ENCODE data around the gene TAF11L2. TPM values are rescaled to one million over a fixed set of nuclear protein-coding genes. Genes with fewer than 3 reads are reported as not detected.
"Not testable (repeated sequence)": the region's sequence is repeated elsewhere in the genome, so short reads cannot be mapped to it uniquely, and the experiment has no call there.

The TAF11L2 gene
- total and polyA plus RNA-seq, 8 donors = not detected

DNA sequence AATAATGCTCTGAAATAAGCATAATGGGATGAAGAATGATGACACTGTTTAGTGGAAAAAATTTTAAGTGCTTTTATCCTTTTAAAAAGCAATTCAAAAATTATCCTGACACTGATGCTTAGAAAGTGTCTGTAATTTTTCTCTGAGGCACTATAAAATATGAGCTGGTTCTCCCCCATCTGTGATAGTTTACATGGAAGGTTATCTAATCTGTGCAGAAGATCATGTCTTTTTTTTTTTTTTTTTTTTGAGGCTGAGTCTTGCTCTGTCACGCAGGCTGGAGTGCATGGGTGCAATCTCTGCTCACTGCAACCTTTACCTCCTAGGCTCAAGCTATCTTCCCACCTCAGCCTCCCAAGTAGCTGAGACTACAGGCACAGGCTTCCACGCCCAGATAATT is 15.2 kb upstream of the TAF11L2 start:
- Histone ChIP-seq H3K4me1 (no peaks in the 10 kb centered on the region), H3K36me3 (no peaks in the 10 kb centered on the region), H3K27ac (no peak overlapping the region), H3K4me3 (no peak overlapping the region), H3K27me3 (peaks cover 0 to 9% (median 0%) of the 10 kb centered on the region in 4 donors), H3K9me3 (no peaks in the 10 kb centered on the region)
- no peak for FAIRE-seq
- WGBS, 2 donors = 49 to 58% methylated on average over 2 of the region's 2 CpGs
- TF ChIP-seq, protein P1, sequence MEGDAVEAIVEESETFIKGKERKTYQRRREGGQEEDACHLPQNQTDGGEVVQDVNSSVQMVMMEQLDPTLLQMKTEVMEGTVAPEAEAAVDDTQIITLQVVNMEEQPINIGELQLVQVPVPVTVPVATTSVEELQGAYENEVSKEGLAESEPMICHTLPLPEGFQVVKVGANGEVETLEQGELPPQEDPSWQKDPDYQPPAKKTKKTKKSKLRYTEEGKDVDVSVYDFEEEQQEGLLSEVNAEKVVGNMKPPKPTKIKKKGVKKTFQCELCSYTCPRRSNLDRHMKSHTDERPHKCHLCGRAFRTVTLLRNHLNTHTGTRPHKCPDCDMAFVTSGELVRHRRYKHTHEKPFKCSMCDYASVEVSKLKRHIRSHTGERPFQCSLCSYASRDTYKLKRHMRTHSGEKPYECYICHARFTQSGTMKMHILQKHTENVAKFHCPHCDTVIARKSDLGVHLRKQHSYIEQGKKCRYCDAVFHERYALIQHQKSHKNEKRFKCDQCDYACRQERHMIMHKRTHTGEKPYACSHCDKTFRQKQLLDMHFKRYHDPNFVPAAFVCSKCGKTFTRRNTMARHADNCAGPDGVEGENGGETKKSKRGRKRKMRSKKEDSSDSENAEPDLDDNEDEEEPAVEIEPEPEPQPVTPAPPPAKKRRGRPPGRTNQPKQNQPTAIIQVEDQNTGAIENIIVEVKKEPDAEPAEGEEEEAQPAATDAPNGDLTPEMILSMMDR (IDR thresholded peaks at IDR 0.05) = no peak
- no peak for ATAC-seq
- intact Hi-C loops (cut with DNase I) = no loop called here
- DNase-seq = no peak

DNA sequence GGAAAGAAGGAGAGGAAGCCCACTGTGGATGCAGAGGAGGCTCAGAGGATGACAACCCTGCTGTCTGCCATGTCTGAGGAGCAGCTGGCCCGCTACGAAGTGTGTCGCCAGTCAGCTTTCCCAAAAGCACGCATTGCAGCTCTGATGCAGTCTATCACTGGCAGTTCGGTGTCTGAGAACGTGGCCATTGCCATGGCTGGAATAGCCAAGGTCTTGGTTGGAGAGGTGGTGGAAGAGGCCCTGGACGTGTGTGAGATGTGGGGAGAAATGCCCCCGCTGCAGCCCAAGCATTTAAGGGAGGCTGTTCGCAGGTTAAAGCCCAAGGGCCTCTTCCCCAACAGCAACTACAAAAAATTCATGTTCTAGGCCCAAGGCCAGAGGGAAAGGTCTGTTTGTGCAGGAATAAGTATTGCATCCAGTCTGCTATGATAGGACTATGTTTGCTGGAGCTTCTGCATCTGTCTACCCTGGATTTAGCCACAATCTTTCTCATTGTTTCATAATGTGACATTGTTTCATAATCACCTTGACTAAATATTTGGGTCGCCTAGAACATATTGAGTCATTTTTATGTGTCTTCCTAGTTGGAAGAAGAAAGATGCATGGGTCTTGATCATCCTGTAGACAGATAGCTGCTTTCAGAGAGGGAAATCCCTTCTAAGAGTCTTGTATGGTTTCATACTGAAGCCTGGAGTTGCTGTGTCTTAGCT is 11.4 kb upstream of the TAF11L2 start:
- intact Hi-C loops (cut with DNase I); H3K27me3 ChIP-seq; FAIRE-seq; H3K27ac ChIP-seq; H3K36me3 ChIP-seq; ATAC-seq; H3K9me3 ChIP-seq; H3K4me1 ChIP-seq; DNase-seq; H3K4me3 ChIP-seq: not testable (repeated sequence)
- 69 to 79% methylated on average over 10 of the region's 10 CpGs for WGBS, 2 donors

DNA sequence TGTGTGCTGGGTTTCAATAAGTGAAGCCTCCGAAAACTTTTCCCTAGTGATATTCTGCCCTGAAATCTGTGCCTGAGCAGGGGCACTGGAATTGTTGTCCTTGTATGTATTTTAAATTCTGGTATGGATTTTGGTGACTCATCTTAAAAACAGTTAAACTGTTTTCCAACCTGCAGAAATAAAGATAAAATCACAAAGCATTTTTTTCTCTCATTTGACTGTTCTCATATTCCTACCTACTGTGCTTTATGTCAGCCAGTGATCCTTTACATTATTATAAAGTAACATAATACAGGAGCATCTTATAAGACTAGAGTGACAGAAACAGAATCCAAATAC is 10.9 kb upstream of the TAF11L2 start:
- WGBS, 2 donors = 52 to 84% methylated on average over 1 of the region's 1 CpG
- Histone ChIP-seq H3K4me1 (no peaks in the 10 kb centered on the region), H3K4me3 (no peak overlapping the region), H3K9me3 (no peaks in the 10 kb centered on the region), H3K27ac (no peak overlapping the region), H3K27me3 (peaks cover 0 to 9% (median 0%) of the 10 kb centered on the region in 4 donors), H3K36me3 (no peaks in the 10 kb centered on the region)
- FAIRE-seq (no peak), ATAC-seq (no peak), DNase-seq (no peak)
- intact Hi-C loops (cut with DNase I) = no loop called here
- TF ChIP-seq, protein P1 (IDR thresholded peaks at IDR 0.05) = no peak

DNA sequence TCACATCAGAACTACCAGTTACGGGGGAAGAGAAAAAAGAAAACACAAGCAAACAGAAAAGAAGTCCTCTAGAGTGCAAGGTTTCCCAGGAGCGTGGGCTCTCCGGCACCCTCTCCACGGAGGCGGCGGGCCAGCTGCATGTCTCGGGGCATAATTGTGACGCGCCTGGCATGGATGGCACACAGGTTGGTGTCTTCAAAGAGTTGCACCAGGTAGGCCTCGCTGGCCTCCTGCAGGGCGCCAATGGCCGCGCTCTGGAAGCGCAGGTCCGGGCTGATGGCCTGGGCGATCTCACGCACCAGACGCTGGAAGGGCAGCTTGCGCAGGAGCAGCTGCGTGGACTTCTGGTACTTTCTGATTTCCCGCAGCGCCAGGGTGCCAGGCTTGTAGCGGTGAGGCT is 6.8 kb upstream of the TAF11L2 start:
- intact Hi-C loops (cut with DNase I); H3K4me1 ChIP-seq; H3K27ac ChIP-seq; ATAC-seq; H3K4me3 ChIP-seq; FAIRE-seq; H3K36me3 ChIP-seq; DNase-seq; H3K27me3 ChIP-seq; H3K9me3 ChIP-seq: not testable (repeated sequence)
- WGBS, 2 donors = 89 to 93% methylated on average over 17 to 23 of the region's 23 CpGs

DNA sequence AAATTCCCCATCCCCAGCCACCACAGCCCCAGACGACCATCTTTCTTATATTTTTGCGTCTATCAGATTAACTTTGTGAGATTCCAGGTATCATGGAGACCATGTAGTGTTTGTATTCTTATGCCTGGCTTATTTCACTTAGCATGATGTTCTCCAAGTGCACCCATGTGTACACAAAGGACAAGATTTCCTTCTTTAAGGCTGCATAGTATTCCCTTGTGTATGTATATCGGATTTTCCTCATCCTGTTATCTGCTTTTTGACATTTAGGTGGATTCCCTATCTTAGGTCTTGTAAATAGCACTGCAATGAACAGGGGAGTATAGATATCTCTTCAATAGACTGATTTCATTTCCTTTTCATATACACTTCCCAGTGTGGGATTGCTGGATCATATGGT is 5.3 kb upstream of the TAF11L2 start:
- no peaks in the 10 kb centered on the region for H3K27me3 ChIP-seq
- no peaks in the 10 kb centered on the region for H3K9me3 ChIP-seq
- ATAC-seq = no peak
- H3K27ac ChIP-seq = no peak overlapping the region
- H3K4me3 ChIP-seq = no peak overlapping the region
- intact Hi-C loops (cut with DNase I) = no loop called here
- no peaks in the 10 kb centered on the region for H3K36me3 ChIP-seq
- FAIRE-seq = no peak
- no peak for DNase-seq
- TF ChIP-seq, protein P1 (IDR thresholded peaks at IDR 0.05) = no peak
- WGBS, 2 donors = 69 to 70% methylated on average over 3 of the region's 3 CpGs
- H3K4me1 ChIP-seq = no peaks in the 10 kb centered on the region

DNA sequence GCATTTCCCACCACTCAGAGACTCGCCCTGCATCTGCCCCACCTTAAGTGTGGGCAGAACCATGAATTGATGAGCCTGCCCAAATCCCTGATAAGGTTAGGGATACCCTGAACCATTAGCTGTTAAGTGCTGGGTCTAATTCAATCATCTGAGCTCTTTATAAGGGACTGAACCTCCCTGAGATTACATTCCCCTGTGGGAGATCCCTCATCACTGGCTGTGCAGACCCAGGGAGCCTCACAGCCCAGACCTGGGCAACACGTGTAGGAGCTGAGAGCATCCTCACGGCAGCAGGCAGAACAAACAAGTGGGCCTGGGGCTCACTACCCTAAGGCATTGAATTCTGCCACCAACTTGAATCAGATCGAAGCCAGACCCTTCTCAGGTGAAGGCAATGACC is 585 bp upstream of the TAF11L2 start:
- TF ChIP-seq, protein P1 (IDR thresholded peaks at IDR 0.05) = no peak
- 37 to 46% methylated on average over 4 of the region's 4 CpGs for WGBS, 2 donors
- intact Hi-C loops (cut with DNase I) = no loop called here
- FAIRE-seq (no peak), ATAC-seq (no peak), DNase-seq (no peak)
- Histone ChIP-seq H3K9me3 (no peaks in the 10 kb centered on the region), H3K27ac (no peak overlapping the region), H3K4me3 (no peak overlapping the region), H3K27me3 (no peaks in the 10 kb centered on the region), H3K4me1 (no peaks in the 10 kb centered on the region), H3K36me3 (no peaks in the 10 kb centered on the region)

All from pancreas (tissue), 10 donors.